Neural progenitor cell (in vitro differentiated cells): ENCODE data around the gene DDX28. TPM values are rescaled to one million over a fixed set of nuclear protein-coding genes. Genes with fewer than 3 reads are reported as not detected.

Experiments
- DNase-seq: peaks from one replicate; pipeline ENCODE4 v3.0.0-alpha.2; 2016; ENCODE audit warnings: low spot score
- H2AFZ ChIP-seq: fragments of 200-600 bp; sonication (generic); replicated peaks from 2 replicates; pipeline ENCODE4 v1.6.1; 2016; ENCODE audit warnings: antibody characterized with exemption
- H3F3A ChIP-seq: fragments of 200-600 bp; sonication (generic); 2 replicates; pipeline ENCODE4 v1.6.1; 2016; ENCODE audit warnings: antibody characterized with exemption, low read depth
- H3K27ac ChIP-seq: fragments of 200-600 bp; sonication (generic); 2 replicates; pipeline ENCODE4 v1.5.1; 2016; ENCODE audit warnings: mild to moderate bottlenecking
- H3K27me3 ChIP-seq: fragments of 200-600 bp; sonication (generic); 2 replicates; pipeline ENCODE4 v1.6.1; 2016; ENCODE audit warnings: mild to moderate bottlenecking, moderate library complexity
- H3K36me3 ChIP-seq: fragments of 200-600 bp; sonication (generic); 2 replicates; pipeline ENCODE4 v1.5.1; 2016
- H3K4me1 ChIP-seq: fragments of 200-600 bp; sonication (generic); 2 replicates; pipeline ENCODE4 v1.6.1; 2016; ENCODE audit warnings: mixed run types
- H3K4me2 ChIP-seq: fragments of 200-600 bp; sonication (generic); 2 replicates; pipeline ENCODE4 v1.6.1; 2016
- H3K4me3 ChIP-seq: fragments of 200-600 bp; sonication (generic); 2 replicates; pipeline ENCODE4 v1.5.1; 2016
- H3K79me2 ChIP-seq: fragments of 200-600 bp; sonication (generic); 2 replicates; pipeline ENCODE4 v1.6.1; 2016; ENCODE audit warnings: low read depth
- H3K9ac ChIP-seq: fragments of 200-600 bp; sonication (generic); 2 replicates; pipeline ENCODE4 v1.6.1; 2016
- H3K9me3 ChIP-seq: fragments of 200-600 bp; sonication (generic); 2 replicates; pipeline ENCODE4 v1.5.1; 2016; ENCODE audit warnings: low read depth
- H4K20me1 ChIP-seq: fragments of 200-600 bp; sonication (generic); 2 replicates; pipeline ENCODE4 v1.6.1; 2016; ENCODE audit warnings: low read depth
- H3K27ac Mint-ChIP-seq: 3 replicates; pipeline ENCODE4 v1.8.0; 2021; ENCODE audit warnings: mixed read lengths
- H3K27me3 Mint-ChIP-seq: 2 replicates; pipeline ENCODE4 v1.8.0; 2022; ENCODE audit warnings: low read depth, mild to moderate bottlenecking, inconsistent platforms, moderate library complexity, mixed read lengths; ENCODE audit not compliant: insufficient read depth
- H3K36me3 Mint-ChIP-seq: 3 replicates; pipeline ENCODE4 v1.8.0; 2021; ENCODE audit warnings: mixed read lengths
- H3K4me1 Mint-ChIP-seq: 3 replicates; pipeline ENCODE4 v1.8.0; 2021; ENCODE audit warnings: mixed read lengths
- H3K4me3 Mint-ChIP-seq: 3 replicates; pipeline ENCODE4 v1.8.0; 2021; ENCODE audit warnings: mild to moderate bottlenecking, moderate library complexity, mixed read lengths
- H3K9me3 Mint-ChIP-seq: 3 replicates; pipeline ENCODE4 v1.8.0; 2020; ENCODE audit warnings: mixed read lengths
- EZH2 ChIP-seq: fragments of 200-600 bp; sonication (generic); IDR thresholded peaks from 2 replicates; pipeline ENCODE4 v1.6.1; 2017; ENCODE audit warnings: antibody characterized with exemption, mild to moderate bottlenecking, moderate library complexity
- EZH2phosphoT487 ChIP-seq: fragments of 200-600 bp; sonication (generic); IDR thresholded peaks from 2 replicates; pipeline ENCODE4 v1.6.1; 2017; ENCODE audit warnings: antibody characterized with exemption
- total RNA-seq: library from RNA; depleted of rRNA; stranded (reverse); fragments of >200 nt; gene quantifications from 2 replicates; pipeline ENCODE4 v1.2.3, GENCODE V29; 2015; ENCODE audit warnings: low replicate concordance
- TF ChIP-seq, protein P1 (sequence below): fragments of 200-600 bp; sonication (generic); IDR thresholded peaks from 2 replicates; pipeline ENCODE4 v1.5.1; 2017; ENCODE audit warnings: antibody characterized with exemption, mild to moderate bottlenecking

Gene DDX28
- total RNA-seq, 1 donor from 2014 or later = 7.3 TPM

DNA sequence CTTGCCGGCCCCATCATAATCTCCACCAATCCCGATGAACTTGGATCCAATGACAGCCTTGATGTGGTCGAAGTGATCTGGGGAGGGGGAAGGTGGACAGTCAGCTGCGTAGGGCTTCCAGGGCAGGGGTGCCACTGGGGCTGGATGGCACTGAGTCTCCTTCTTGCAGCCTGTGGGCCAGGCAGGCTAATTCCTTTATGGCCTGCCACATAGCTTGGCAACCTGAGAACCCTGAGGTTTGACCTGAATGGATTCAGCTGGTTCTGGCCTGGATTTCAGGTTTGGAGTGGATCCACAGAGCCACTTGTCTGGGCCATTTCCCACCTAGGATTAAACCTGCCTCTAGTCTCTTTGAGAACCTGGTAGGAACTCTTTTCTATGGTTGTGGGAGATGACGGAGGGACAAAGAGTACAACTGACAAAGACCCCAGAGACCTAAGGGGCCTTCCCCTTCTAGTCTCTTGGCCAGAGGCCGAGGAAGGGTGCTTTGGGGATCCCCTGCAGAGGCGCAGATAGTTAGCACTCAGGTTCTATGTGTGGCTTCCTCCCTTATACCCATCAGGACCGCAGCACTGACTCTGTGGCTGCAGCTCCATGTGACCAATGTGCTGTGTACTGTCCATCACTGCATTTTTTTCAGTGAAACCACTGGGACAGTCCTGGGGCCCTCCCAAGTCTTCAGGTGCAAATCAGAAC, 33.6 kb downstream of the DDX28 start:
- Histone ChIP-seq H3K27ac (no peak overlapping the region), H4K20me1 (no peaks in the 10 kb centered on the region), H3K36me3 (no peaks in the 10 kb centered on the region), H3F3A (no peaks in the 10 kb centered on the region), H2AFZ (no peak overlapping the region), H3K4me2 (no peak overlapping the region), H3K79me2 (no peaks in the 10 kb centered on the region), H3K27me3 (peaks cover 12% of the 10 kb centered on the region), H3K9me3 (no peaks in the 10 kb centered on the region), H3K9ac (no peak overlapping the region), H3K4me1 (no peaks in the 10 kb centered on the region), H3K4me3 (no peak overlapping the region)
- DNase-seq = no peak
- Mint-ChIP-seq H3K4me3 (no peak overlapping the region), H3K36me3 (no peaks in the 10 kb centered on the region), H3K4me1 (peaks cover 2% of the 10 kb centered on the region), H3K27me3 (peaks cover 7% of the 10 kb centered on the region), H3K27ac (no peak overlapping the region), H3K9me3 (no peaks in the 10 kb centered on the region)
- no peak for TF ChIP-seq EZH2phosphoT487

DNA sequence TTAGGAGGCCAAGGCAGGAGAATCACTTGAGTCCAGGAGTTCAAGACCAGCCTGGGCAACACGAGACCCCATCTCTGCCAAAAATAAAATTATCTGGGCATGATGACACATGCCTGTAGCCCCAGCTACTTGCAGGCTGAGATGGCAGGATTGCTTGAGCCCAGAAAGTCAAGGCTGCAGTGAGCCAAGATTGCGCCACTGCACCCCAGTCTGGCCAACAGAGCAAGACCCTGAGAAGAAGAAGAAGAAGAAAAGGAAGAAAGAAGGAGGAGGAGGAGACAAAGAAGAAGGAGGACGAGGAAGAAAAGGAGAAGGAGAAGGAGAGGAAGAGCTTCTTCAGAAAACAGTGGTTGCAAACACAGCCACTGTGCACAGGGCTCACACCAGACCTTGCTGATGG, 34.4 kb downstream of the DDX28 start:
- TF ChIP-seq EZH2 (no peak), EZH2phosphoT487 (no peak)
- TF ChIP-seq, protein P1, sequence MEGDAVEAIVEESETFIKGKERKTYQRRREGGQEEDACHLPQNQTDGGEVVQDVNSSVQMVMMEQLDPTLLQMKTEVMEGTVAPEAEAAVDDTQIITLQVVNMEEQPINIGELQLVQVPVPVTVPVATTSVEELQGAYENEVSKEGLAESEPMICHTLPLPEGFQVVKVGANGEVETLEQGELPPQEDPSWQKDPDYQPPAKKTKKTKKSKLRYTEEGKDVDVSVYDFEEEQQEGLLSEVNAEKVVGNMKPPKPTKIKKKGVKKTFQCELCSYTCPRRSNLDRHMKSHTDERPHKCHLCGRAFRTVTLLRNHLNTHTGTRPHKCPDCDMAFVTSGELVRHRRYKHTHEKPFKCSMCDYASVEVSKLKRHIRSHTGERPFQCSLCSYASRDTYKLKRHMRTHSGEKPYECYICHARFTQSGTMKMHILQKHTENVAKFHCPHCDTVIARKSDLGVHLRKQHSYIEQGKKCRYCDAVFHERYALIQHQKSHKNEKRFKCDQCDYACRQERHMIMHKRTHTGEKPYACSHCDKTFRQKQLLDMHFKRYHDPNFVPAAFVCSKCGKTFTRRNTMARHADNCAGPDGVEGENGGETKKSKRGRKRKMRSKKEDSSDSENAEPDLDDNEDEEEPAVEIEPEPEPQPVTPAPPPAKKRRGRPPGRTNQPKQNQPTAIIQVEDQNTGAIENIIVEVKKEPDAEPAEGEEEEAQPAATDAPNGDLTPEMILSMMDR = no peak
- Histone ChIP-seq H3K9me3 (no peaks in the 10 kb centered on the region), H3F3A (no peaks in the 10 kb centered on the region), H3K36me3 (no peaks in the 10 kb centered on the region), H3K27ac (no peak overlapping the region), H3K4me1 (no peaks in the 10 kb centered on the region), H3K27me3 (peaks cover 12% of the 10 kb centered on the region), H3K4me2 (no peak overlapping the region), H3K9ac (no peak overlapping the region), H3K4me3 (no peak overlapping the region), H4K20me1 (no peaks in the 10 kb centered on the region), H2AFZ (no peak overlapping the region), H3K79me2 (no peaks in the 10 kb centered on the region)
- Mint-ChIP-seq H3K27ac (no peak overlapping the region), H3K36me3 (no peaks in the 10 kb centered on the region), H3K9me3 (no peaks in the 10 kb centered on the region), H3K27me3 (peaks cover 7% of the 10 kb centered on the region), H3K4me3 (no peak overlapping the region), H3K4me1 (peaks cover 2% of the 10 kb centered on the region)
- DNase-seq = no peak

DNA sequence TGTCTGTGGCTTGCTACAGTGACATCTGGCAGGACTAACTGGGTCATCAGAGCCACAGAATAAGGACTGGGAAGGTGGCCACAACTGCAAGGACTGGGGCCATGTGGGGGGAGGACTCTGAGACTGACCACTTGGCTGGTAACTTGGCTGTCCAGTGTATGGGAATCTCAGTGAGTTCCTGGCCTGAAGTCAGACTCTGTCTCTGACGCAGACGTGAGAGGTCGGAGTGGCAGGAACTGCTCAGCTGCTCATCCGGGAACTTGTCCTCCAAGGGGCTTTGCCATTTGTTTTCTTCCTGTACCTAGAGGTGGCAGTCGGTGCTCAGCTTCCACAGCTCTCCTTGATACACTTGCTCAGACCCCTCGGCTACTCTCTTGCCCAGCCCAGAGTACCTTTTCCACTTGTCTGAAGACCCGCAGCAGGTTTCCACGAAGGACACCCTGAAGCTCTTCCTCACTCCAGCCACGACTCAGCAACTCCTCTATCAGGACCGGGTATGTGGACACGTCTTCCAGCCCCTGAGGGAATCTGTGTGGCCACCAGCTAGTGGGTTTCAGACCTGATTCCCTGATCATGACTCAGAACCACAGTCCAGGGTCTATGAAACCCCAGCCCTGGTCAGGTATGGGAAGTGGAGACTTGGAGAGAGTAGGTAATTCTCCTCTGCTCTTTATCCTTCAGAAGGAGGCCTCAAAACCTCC, 35.4 kb downstream of the DDX28 start:
- H3K27me3 ChIP-seq = peaks cover 8% of the 10 kb centered on the region
- no peaks in the 10 kb centered on the region for H4K20me1 ChIP-seq
- Mint-ChIP-seq H3K4me3 (no peak overlapping the region), H3K4me1 (peaks cover 4% of the 10 kb centered on the region), H3K9me3 (no peaks in the 10 kb centered on the region), H3K27me3 (peaks cover 10% of the 10 kb centered on the region), H3K27ac (peak overlapping the region; percentile 58), H3K36me3 (no peaks in the 10 kb centered on the region)
- H3F3A ChIP-seq = no peaks in the 10 kb centered on the region
- no peaks in the 10 kb centered on the region for H3K36me3 ChIP-seq
- no peak overlapping the region for H2AFZ ChIP-seq
- no peak overlapping the region for H3K4me3 ChIP-seq
- H3K4me1 ChIP-seq = no peaks in the 10 kb centered on the region
- no peak overlapping the region for H3K4me2 ChIP-seq
- no peak for DNase-seq
- H3K79me2 ChIP-seq = no peaks in the 10 kb centered on the region
- no peaks in the 10 kb centered on the region for H3K9me3 ChIP-seq
- H3K9ac ChIP-seq = no peak overlapping the region
- TF ChIP-seq, protein P1 = no peak
- TF ChIP-seq EZH2phosphoT487 (no peak), EZH2 (no peak)
- H3K27ac ChIP-seq = no peak overlapping the region

DNA sequence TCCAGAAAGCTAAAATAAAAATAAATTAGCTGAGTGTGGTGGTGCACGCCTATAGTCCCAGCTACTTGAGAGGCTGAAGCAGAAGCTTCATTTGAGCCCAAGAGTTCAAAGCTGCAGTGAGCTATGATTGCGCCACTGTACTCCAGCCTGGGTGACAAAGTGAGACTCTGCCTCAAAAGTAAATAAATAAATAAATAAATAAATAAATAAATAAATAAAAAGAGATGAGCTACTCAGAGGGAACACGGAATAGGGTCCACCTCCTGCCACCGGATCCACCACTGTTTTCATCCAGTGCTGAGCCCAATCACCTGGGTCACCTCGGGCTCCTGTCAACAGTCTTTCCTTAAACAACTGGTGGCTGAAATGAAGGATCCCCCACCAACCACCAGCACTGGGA, 36.1 kb downstream of the DDX28 start:
- Mint-ChIP-seq H3K27me3 (peaks cover 9% of the 10 kb centered on the region), H3K27ac (no peak overlapping the region), H3K4me1 (peaks cover 5% of the 10 kb centered on the region), H3K36me3 (no peaks in the 10 kb centered on the region), H3K4me3 (no peak overlapping the region), H3K9me3 (no peaks in the 10 kb centered on the region)
- Histone ChIP-seq H2AFZ (no peak overlapping the region), H3K27ac (no peak overlapping the region), H3K27me3 (peaks cover 1% of the 10 kb centered on the region), H3K9ac (no peak overlapping the region), H4K20me1 (no peaks in the 10 kb centered on the region), H3K36me3 (no peaks in the 10 kb centered on the region), H3K4me1 (no peaks in the 10 kb centered on the region), H3F3A (no peaks in the 10 kb centered on the region), H3K4me2 (no peak overlapping the region), H3K4me3 (no peak overlapping the region), H3K79me2 (no peaks in the 10 kb centered on the region), H3K9me3 (no peaks in the 10 kb centered on the region)
- TF ChIP-seq EZH2phosphoT487 (no peak), EZH2 (no peak)
- TF ChIP-seq, protein P1 = no peak
- DNase-seq = no peak
